Fibroblast of the aortic adventitia (primary cell): ENCODE measurements around the gene GMCL2. TPM values are rescaled to one million over a fixed set of nuclear protein-coding genes. Genes with fewer than 3 reads are reported as not detected.

Experiments
- DNase-seq: peaks from one replicate; pipeline ENCODE4 v3.0.0-alpha.2; 2010; ENCODE audit warnings: low read depth
- H3K4me3 ChIP-seq: 2 replicates; pipeline ENCODE4 v1.5.1; 2011; ENCODE audit warnings: low read depth, mild to moderate bottlenecking, control low read depth, low read length, moderate library complexity
- total RNA-seq: library from RNA; depleted of rRNA; stranded (reverse); fragments of >200 nt; gene quantifications from 2 replicates; pipeline ENCODE4 v1.2.3, GENCODE V29; 2012; ENCODE audit warnings: low replicate concordance
- TF ChIP-seq, protein P1 (sequence below): IDR thresholded peaks from 2 replicates; pipeline ENCODE4 v1.5.1; 2011; ENCODE audit warnings: mild to moderate bottlenecking, low read length, control low read depth, inconsistent platforms; ENCODE audit not compliant: insufficient read depth

Gene GMCL2
- total RNA-seq, 1 donor = not detected

DNA sequence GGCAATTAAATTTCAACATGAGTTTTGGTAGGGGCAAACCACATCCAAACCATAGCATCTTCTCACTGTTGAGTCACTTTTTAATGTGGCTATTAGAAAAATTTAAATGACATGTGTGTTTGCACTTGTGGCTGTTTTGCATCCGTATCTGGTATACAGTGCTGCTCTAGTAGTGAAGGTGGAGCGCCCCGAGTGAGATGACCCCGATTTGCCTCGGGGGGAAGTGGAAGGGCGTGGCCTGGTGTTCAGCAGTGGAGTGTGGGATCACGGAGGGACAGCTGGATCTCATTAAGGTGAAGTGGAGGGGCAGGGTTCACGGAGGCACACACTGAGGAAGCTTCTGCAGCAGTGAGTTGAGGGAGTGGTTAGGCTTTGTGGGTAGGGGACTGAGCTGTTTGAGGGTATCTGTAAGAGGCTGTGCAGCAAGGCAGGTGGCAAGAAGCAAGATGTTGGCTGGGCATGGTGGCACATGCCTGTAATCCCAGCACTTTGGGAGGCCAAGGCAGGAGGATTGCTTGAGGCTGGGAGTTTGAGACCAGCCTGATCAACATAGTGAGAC, 6.2 kb upstream of the GMCL2 start:
- DNase-seq = no peak
- TF ChIP-seq, protein P1, sequence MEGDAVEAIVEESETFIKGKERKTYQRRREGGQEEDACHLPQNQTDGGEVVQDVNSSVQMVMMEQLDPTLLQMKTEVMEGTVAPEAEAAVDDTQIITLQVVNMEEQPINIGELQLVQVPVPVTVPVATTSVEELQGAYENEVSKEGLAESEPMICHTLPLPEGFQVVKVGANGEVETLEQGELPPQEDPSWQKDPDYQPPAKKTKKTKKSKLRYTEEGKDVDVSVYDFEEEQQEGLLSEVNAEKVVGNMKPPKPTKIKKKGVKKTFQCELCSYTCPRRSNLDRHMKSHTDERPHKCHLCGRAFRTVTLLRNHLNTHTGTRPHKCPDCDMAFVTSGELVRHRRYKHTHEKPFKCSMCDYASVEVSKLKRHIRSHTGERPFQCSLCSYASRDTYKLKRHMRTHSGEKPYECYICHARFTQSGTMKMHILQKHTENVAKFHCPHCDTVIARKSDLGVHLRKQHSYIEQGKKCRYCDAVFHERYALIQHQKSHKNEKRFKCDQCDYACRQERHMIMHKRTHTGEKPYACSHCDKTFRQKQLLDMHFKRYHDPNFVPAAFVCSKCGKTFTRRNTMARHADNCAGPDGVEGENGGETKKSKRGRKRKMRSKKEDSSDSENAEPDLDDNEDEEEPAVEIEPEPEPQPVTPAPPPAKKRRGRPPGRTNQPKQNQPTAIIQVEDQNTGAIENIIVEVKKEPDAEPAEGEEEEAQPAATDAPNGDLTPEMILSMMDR = no peak
- no peak overlapping the region for H3K4me3 ChIP-seq

DNA sequence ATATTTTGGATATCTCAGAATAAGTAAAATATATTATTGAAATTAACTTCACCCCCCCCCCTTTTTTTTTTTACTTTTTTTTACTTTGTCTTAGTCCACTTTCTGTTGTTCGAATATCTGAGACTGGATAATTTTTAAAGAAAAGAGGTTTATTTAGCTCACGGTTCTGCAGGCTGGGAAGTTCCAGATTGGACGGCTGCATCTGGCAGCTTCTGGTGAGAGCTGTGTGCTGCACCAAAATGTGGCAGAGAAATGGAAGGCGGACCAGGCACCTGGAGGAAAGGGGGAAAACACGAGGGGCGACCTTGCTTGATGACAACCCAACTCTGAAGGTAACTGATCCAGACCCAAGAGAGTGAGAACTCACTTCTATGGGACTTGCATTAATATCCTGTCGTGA, 5.6 kb upstream of the GMCL2 start:
- TF ChIP-seq, protein P1 = no peak
- no peak for DNase-seq
- H3K4me3 ChIP-seq = no peak overlapping the region

DNA sequence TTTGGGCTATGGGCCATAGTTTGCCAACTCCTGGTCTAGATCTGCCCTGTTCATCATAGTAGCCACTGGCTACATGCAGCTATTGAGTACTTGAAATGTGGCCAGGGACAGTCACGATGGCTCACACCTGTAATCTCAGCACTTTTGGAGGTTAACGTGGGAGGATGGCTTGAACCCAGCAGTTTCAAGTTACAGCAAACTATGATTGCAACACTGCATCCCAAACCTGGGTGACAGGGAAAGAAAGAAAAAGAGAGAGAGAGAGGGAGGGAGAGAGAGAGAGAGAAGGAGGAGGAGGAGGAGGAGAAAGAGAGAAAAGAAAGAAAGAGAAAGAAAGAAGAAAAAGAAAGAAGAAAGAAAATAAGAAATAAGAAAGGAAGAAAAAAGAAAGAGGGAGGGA, 5.1 kb upstream of the GMCL2 start:
- no peak for DNase-seq
- TF ChIP-seq, protein P1 = no peak

DNA sequence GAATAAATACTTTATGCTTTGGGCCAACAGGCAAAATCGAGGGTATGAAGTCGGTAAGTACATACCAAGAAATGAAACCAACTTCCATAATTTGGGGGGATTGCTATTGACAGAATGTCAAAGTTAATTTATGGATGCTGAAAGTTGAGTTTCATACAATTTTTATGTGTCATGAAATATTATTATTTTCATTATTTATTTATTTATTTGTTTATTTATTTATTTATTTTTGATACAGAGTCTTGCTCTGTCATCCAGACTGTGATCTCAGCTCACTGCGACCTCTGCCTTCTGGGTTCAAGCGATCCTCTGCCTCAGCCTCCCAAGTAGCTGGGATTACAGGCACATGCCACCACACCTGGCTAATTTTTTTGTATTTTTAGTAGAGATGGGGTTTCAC, 4.5 kb upstream of the GMCL2 start:
- TF ChIP-seq, protein P1 = no peak
- DNase-seq = no peak
- no peak overlapping the region for H3K4me3 ChIP-seq

More for the DNA sequence above, 5.1 kb upstream of the GMCL2 start:
- no peak overlapping the region for H3K4me3 ChIP-seq

DNA sequence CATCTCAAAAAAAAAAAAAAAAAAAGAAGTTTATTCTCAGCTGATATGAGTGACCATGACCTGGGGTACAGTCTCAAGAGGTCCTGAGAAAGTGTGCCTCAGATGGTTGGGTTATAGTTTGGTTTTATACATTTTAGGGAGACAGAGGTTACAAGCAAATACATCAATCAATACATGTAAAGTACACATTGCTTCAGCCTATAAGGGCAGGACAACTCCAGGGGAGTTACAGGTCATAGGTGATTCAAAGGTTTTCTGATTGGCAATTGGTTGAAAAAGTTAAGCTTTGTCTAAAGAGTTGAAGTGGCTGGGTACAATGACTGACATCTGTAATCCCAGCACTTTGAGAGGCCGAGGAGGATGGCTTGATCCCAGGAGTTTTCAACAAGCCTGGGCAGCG, 2.3 kb upstream of the GMCL2 start:
- no peak for DNase-seq
- TF ChIP-seq, protein P1 = no peak
- H3K4me3 ChIP-seq = no peak overlapping the region

DNA sequence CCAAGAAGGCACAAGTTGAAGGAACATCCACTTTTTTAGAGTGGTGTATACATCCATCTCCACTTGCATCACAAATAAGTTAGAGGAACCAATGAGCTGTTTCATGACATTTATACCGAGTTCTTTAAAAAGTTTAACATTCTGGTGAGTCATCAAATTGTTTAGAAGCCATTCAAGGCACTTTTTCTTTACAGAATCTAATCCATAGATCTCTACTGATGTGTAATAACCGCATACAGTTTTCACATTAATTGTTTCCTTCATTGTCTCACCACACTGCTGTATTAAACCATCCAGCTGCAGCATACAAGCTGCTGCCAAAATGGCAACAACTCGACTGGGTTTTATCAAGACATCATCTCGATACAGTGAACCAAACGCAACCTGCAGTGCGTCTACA, 744 bp downstream of the GMCL2 start:
- H3K4me3 ChIP-seq = no peak overlapping the region
- TF ChIP-seq, protein P1 = no peak
- DNase-seq = no peak

DNA sequence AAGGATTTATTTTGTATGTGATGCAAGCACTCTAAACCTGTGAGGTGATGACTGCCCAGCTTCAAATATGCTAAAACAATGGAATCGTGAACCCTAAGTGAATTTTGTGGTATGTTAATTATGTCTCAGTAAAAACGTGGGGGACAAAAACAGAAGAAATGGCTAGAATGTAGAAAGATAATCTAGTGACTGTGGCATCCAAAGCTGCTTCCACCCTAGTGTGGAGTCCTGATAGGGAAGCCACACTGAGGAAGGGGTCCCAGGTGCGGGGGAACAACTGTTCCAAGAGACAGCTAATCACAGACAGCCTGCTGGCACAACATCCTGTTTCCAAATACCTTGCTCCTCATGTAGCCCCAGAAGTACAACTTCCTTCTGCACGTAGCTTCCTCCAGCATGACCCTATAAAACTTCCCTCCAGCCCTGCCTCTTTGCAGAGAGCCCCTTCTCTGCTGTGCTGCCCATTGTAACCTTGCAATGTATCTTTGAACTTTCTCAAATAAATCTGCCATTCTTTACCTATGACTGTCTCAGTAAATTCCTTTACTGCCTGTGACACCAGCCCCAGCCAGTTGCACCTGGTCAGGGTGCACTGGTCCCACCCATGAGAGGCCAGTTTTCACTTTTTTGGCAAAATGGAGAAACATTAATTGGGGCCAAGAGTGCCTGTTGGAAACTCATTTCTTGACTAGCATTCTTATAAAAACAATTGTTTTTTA, 4.9 kb downstream of the GMCL2 start:
- no peak overlapping the region for H3K4me3 ChIP-seq
- DNase-seq = no peak
- TF ChIP-seq, protein P1 = no peak
